Neuronal stem cell (in vitro differentiated cells): ENCODE measurements around the gene EFL1.
"Not testable (repeated sequence)": the region's sequence is repeated elsewhere in the genome, so short reads cannot be mapped to it uniquely, and the experiment has no call there.

Source experiments
- DNase-seq: peaks from one replicate; pipeline ENCODE4 v3.0.0-alpha.2; 2013; ENCODE audit warnings: low spot score
- H2AFZ ChIP-seq: one replicate; pipeline ENCODE4 v1.6.1; 2013; ENCODE audit warnings: mild to moderate bottlenecking, low read length, inconsistent platforms
- H2AK5ac ChIP-seq: 2 replicates; pipeline ENCODE4 v1.6.1; 2013; ENCODE audit warnings: low read depth, mild to moderate bottlenecking, inconsistent platforms, low read length, moderate library complexity, mixed read lengths
- H2BK120ac ChIP-seq: 2 replicates; pipeline ENCODE4 v1.6.1; 2013; ENCODE audit warnings: low read depth, mild to moderate bottlenecking, inconsistent platforms, low read length, moderate library complexity, mixed read lengths
- H2BK12ac ChIP-seq: one replicate; pipeline ENCODE4 v1.6.1; 2013; ENCODE audit warnings: low read length, inconsistent platforms
- H2BK15ac ChIP-seq: 2 replicates; pipeline ENCODE4 v1.6.1; 2013; ENCODE audit warnings: mild to moderate bottlenecking, low read length, inconsistent platforms, mixed read lengths
- H2BK5ac ChIP-seq: one replicate; pipeline ENCODE4 v1.6.1; 2013; ENCODE audit warnings: inconsistent platforms, mild to moderate bottlenecking, low read length, moderate library complexity
- H3K14ac ChIP-seq: one replicate; pipeline ENCODE4 v1.6.1; 2013; ENCODE audit warnings: low read length, inconsistent platforms
- H3K18ac ChIP-seq: 2 replicates; pipeline ENCODE4 v1.6.1; 2013; ENCODE audit warnings: low read length, inconsistent platforms
- H3K23ac ChIP-seq: 2 replicates; pipeline ENCODE4 v1.6.1; 2013; ENCODE audit warnings: low read depth, mild to moderate bottlenecking, mixed read lengths, low read length, inconsistent platforms; ENCODE audit not compliant: poor library complexity
- H3K27ac ChIP-seq: replicated peaks from 3 replicates; pipeline ENCODE4 v1.5.1; 2013; ENCODE audit warnings: low read length, inconsistent platforms
- H3K27me3 ChIP-seq, 3 experiments: 2 replicates each; pipeline ENCODE4 v1.6.1; 2013; ENCODE audit warnings: low read length in 3 of 3, mild to moderate bottlenecking in 2 of 3, inconsistent platforms in 1 of 3, low read depth in 1 of 3, mixed read lengths in 1 of 3, moderate library complexity in 1 of 3; ENCODE audit not compliant: control insufficient read depth in 3 of 3, insufficient read depth in 3 of 3
- H3K36me3 ChIP-seq, 2 donors: replicated peaks in 1 of 2; 2 replicates each; pipeline ENCODE4 v1.6.1; 2013; ENCODE audit warnings: low read length in 2 of 2; ENCODE audit not compliant: control insufficient read depth in 2 of 2, insufficient read depth in 2 of 2
- H3K4ac ChIP-seq: 2 replicates; pipeline ENCODE4 v1.6.1; 2013; ENCODE audit warnings: inconsistent platforms, mild to moderate bottlenecking, low read length, moderate library complexity
- H3K4me1 ChIP-seq, 2 donors: 1 replicate in 1 of 2; 2 replicates in 1 of 2; pipeline ENCODE4 v1.6.1; 2013; ENCODE audit warnings: low read length in 2 of 2, low read depth in 1 of 2; ENCODE audit not compliant: control insufficient read depth in 2 of 2, insufficient read depth in 1 of 2
- H3K4me2 ChIP-seq: one replicate; pipeline ENCODE4 v1.6.1; 2013; ENCODE audit warnings: mild to moderate bottlenecking, low read length, inconsistent platforms; ENCODE audit not compliant: insufficient read depth, poor library complexity, severe bottlenecking
- H3K4me3 ChIP-seq, 2 donors: 2 replicates each; pipeline ENCODE4 v1.5.1; 2013; ENCODE audit warnings: low read length in 2 of 2, mild to moderate bottlenecking in 2 of 2, inconsistent platforms in 1 of 2, moderate library complexity in 1 of 2
- H3K79me1 ChIP-seq: one replicate; pipeline ENCODE4 v1.6.1; 2013; ENCODE audit warnings: low read depth, mild to moderate bottlenecking, inconsistent platforms, low read length, moderate library complexity
- H3K9ac ChIP-seq: one replicate; pipeline ENCODE4 v1.6.1; 2013; ENCODE audit warnings: mild to moderate bottlenecking, low read depth, low read length, inconsistent platforms; ENCODE audit not compliant: poor library complexity
- H3K9me3 ChIP-seq, 2 donors: replicated peaks in 1 of 2; 2 replicates each; pipeline versions ENCODE3 to v1.6.1; 2013; ENCODE audit warnings: low read length in 2 of 2, mild to moderate bottlenecking in 2 of 2, inconsistent platforms in 1 of 2, low read depth in 1 of 2, mixed read lengths in 1 of 2, moderate library complexity in 1 of 2; ENCODE audit not compliant: control insufficient read depth in 2 of 2, insufficient read depth in 1 of 2
- H4K8ac ChIP-seq: one replicate; pipeline ENCODE4 v1.6.1; 2013; ENCODE audit warnings: low read depth, mild to moderate bottlenecking, inconsistent platforms, low read length, moderate library complexity
- H4K91ac ChIP-seq: one replicate; pipeline ENCODE4 v1.6.1; 2013; ENCODE audit warnings: low read length, low read depth, mild to moderate bottlenecking, inconsistent platforms; ENCODE audit not compliant: poor library complexity
- WGBS, 2 donors: extraction: QIAGEN DNeasy Blood & Tissue Kit; methylation state at CpG; one replicate each; pipeline ENCODE4 v1.1.7; 2013; ENCODE audit warnings: missing lambda C conversion rate in 2 of 2, mixed read lengths in 1 of 2; ENCODE audit not compliant: insufficient read length in 2 of 2, insufficient replicate concordance in 1 of 2; ENCODE audit errors: extremely low coverage in 2 of 2; 5-methylcytosine and 5-hydroxymethylcytosine counted together

EFL1 gene

DNA sequence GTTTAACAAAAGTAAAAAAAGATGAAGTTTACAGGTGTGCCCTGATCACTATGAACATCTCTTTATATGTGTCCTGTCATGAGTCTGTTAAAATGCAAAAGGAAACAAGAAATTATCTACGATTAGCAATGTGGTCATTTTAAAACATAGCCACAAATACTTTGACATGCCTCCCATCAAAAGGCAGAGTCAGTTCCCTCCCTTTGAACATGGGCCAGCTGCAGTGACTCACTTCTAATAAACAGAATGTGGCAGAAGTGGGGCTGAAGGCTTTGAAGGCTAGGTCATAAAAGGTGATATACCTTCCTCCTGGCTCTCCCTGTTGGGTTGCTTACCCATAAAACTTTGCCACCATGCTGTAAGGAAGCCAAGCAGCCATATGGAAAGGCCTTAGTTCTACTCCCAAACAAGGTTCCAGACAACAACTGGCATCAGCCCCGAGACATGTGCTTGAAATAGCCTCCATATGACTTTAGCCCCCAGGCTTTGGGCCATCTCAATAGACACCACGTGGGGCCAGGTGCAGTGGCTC, 52.4 kb downstream of the EFL1 start:
- peaks cover 0 to 25% of the 10 kb centered on the region in 2 donors for H3K36me3 ChIP-seq
- not testable (repeated sequence) for H3K79me1 ChIP-seq, H3K4me1 ChIP-seq, H3K4me2 ChIP-seq, H3K18ac ChIP-seq, H4K8ac ChIP-seq, H2AK5ac ChIP-seq, H3K14ac ChIP-seq, H3K9me3 ChIP-seq, H2BK12ac ChIP-seq, H2BK15ac ChIP-seq, DNase-seq, H3K9ac ChIP-seq, H2AFZ ChIP-seq, H3K27me3 ChIP-seq, H3K4ac ChIP-seq, H2BK120ac ChIP-seq, H2BK5ac ChIP-seq, H3K27ac ChIP-seq, H3K4me3 ChIP-seq, H3K23ac ChIP-seq, H4K91ac ChIP-seq
- WGBS, 2 donors: no CpG with 5 or more reads among the region's 3 CpGs

DNA sequence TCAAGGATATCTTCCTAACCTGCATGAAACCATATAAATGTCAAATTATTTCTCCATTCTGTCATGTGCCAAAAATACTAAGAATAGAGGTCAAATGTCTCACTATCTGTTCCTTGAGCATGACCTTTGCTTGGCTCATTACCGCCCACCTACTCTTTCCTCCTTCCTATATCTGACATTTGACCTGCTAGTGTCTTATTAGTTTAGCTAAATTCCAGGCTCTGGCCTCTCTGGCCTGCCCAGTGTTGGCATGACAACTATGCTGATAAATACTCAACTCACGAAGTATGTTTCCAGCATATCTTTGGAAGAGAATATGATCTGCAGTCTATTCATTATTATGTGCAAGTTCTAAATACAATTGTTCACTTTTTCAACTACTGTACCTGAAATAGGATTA, 58.0 kb downstream of the EFL1 start:
- no CpG with 5 or more reads among the region's 2 CpGs for WGBS, 2 donors
- H3K36me3 ChIP-seq: not testable (repeated sequence)

GRCh38 chr15:82197733-82198594, 64.6 kb downstream of the EFL1 start:
- Histone ChIP-seq H3K4me1 (no peaks in the 10 kb centered on the region), H3K23ac (no peak overlapping the region), H3K4me3 (no peak overlapping the region), H3K36me3 (no peaks in the 10 kb centered on the region), H3K4ac (no peak overlapping the region), H3K9ac (no peak overlapping the region), H3K27ac (no peak overlapping the region), H3K4me2 (no peak overlapping the region), H3K27me3 (no peaks in the 10 kb centered on the region), H2BK15ac (no peak overlapping the region), H2AFZ (no peak overlapping the region), H3K79me1 (no peaks in the 10 kb centered on the region), H2BK12ac (no peak overlapping the region), H4K8ac (no peak overlapping the region), H4K91ac (no peak overlapping the region), H2BK120ac (no peak overlapping the region), H2AK5ac (no peak overlapping the region), H3K18ac (no peak overlapping the region), H3K14ac (no peak overlapping the region), H3K9me3 (no peaks in the 10 kb centered on the region), H2BK5ac (no peak overlapping the region)
- peak; percentile 60 for DNase-seq
- WGBS, 2 donors: no CpG with 5 or more reads among the region's 8 CpGs

More for the DNA sequence above, 58.0 kb downstream of the EFL1 start:
- H4K91ac ChIP-seq, H2BK120ac ChIP-seq, H4K8ac ChIP-seq, H2BK15ac ChIP-seq, H3K9ac ChIP-seq, H3K18ac ChIP-seq, H3K14ac ChIP-seq, H3K4me2 ChIP-seq, H2AFZ ChIP-seq, H3K4me1 ChIP-seq, H3K4ac ChIP-seq, H3K4me3 ChIP-seq, DNase-seq, H3K27ac ChIP-seq, H2BK5ac ChIP-seq, H3K27me3 ChIP-seq, H2BK12ac ChIP-seq, H3K23ac ChIP-seq, H3K9me3 ChIP-seq, H2AK5ac ChIP-seq, H3K79me1 ChIP-seq: not testable (repeated sequence)

GRCh38 chr15:82196353-82196752, 66.2 kb downstream of the EFL1 start:
- no peak overlapping the region for H2BK12ac ChIP-seq
- no peak overlapping the region for H2BK15ac ChIP-seq
- DNase-seq: no peak
- H3K14ac ChIP-seq: no peak overlapping the region
- no peak overlapping the region for H2BK120ac ChIP-seq
- H3K36me3 ChIP-seq: no peaks in the 10 kb centered on the region
- no peak overlapping the region for H4K91ac ChIP-seq
- H3K27ac ChIP-seq: no peak overlapping the region
- H2AFZ ChIP-seq: no peak overlapping the region
- no peaks in the 10 kb centered on the region for H3K4me1 ChIP-seq
- H3K4me3 ChIP-seq: no peak overlapping the region
- H2BK5ac ChIP-seq: no peak overlapping the region
- H3K27me3 ChIP-seq: no peaks in the 10 kb centered on the region
- no peaks in the 10 kb centered on the region for H3K9me3 ChIP-seq
- H3K4me2 ChIP-seq: no peak overlapping the region
- no peaks in the 10 kb centered on the region for H3K79me1 ChIP-seq
- H4K8ac ChIP-seq: no peak overlapping the region
- no peak overlapping the region for H3K9ac ChIP-seq
- no peak overlapping the region for H2AK5ac ChIP-seq
- no peak overlapping the region for H3K4ac ChIP-seq
- WGBS, 2 donors: no CpG with 5 or more reads among the region's 2 CpGs
- H3K23ac ChIP-seq: no peak overlapping the region
- H3K18ac ChIP-seq: no peak overlapping the region
